HG02884 (cell line): ENCODE results near the gene ZNF431.
"Not testable (repeated sequence)": the region's sequence is repeated elsewhere in the genome, so short reads cannot be mapped to it uniquely, and the experiment has no call there.

ENCODE experiments used
- ATAC-seq: cut with Tn5 transposase; IDR thresholded peaks from one replicate; pipeline ENCODE4 v1.9.1; 2021; ENCODE audit warnings: mild to moderate bottlenecking, moderate library complexity; ENCODE audit not compliant: unreplicated experiment

Gene ZNF431

DNA sequence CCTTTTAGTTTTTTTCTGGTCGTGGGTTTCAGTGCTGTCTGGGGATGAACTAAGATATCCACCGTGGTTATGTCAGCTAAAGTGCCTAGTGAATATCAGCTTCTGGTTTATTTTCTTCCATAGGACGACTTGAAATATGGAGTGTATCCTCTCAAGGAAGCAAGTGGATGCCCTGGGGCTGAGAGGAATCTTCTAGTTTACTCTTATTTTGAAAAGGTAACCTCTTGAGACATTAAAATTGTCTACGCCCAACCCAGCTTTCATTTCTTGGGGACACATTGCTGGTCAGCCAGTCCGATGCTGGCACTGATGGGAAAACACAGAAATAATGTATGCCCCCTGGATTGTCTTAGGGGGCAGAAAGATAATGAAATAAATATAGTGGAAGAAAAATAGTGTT lies 1.6 kb downstream of the ZNF431 start:
- ATAC-seq, result no peak

DNA sequence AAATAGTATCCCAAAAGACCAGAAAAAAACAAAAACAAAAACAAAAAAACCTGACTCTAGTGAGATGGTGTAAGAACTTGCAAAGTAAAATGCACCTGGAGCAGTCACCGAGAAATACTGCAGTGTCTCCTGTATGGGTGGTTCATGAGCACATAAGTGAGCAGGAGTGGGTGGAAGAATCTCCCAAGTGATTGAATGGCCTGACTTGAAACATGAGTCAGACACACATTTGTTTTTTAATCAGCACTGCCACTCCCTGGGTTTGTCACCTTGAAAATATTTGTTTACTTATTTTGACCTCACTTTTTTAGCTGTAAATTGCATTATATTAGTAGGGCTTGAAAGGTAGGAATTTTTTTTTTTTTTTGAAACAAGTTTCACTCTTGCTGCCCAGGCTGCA lies 2.0 kb downstream of the ZNF431 start:
- ATAC-seq, result no peak

DNA sequence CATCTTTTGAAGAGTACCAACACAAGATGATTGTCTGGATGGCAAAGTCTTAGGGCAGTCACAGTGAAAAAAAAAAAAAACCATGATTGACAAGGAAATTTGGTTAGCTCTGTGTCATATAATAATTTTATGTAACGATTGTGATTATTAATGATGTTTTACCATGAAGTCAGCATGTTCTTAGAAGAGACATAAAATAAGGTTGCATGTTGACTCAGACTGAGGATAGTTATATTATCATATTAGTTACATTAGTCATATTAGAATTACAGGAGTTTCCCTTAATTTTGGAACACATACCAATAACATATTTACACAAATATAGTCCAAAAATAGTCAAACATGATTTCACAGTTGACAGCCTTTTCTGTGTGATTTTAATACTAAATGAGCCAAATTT lies 5.7 kb downstream of the ZNF431 start:
- ATAC-seq, result no peak

- no peak for ATAC-seq
These were observed 6.8 kb downstream of the ZNF431 start for GRCh38 chr19:21148681-21149080.

DNA sequence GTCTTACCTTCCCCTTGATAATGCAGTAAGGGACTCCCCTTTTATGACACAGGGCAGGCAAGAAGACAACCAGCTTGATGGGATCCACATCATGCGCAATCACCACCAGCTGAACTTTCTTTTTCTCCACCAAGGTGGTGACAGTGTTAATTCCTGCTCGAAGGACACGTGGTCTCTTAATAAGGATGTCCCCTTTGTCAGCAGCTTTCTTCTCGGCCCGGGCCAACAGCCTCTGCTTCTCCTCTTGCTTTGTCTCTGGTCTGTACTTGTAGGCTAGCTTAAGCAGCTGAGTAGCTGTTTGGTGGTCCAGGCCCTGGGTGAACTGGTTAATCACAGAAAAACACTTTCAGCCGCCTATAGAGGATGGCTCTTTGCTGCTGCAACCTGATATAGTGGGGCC lies 8.0 kb downstream of the ZNF431 start:
- ATAC-seq, result no peak

- ATAC-seq, result no peak
These were observed 9.6 kb downstream of the ZNF431 start for GRCh38 chr19:21151460-21151859.

DNA sequence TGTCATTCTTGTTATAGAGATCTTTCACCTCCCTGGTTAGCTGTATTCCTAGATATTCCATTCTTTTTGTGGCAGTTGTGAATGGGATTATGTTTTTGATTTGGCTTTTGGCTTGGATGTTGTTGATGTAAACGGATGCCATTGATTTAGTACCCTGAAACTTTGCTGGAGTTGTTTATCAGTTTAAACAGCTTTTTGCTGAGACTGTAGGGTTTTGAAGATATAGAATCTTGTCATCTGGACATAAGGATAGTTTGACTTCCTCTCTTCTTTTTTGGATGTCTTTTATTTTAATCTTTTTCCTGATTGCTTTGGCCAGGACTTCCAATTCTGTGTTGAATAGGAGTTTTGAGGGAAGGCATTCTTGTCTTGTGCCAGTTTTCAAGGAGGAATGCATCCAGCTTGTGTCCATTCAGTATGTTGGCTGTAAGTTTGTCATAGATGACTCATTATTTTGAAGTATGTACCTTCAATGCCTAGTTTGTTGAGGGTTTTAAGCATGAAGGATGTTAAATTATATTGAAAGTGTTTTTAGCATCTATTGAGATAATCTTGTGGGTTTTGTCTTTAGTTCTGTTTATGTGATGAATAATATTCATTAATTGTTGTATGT lies 16.8 kb downstream of the ZNF431 start:
- ATAC-seq, result no peak

- ATAC-seq, result no peak
These were observed 22.7 kb downstream of the ZNF431 start for GRCh38 chr19:21164541-21164940.

- no peak for ATAC-seq
These were observed 24.6 kb downstream of the ZNF431 start for GRCh38 chr19:21166436-21166835.

DNA sequence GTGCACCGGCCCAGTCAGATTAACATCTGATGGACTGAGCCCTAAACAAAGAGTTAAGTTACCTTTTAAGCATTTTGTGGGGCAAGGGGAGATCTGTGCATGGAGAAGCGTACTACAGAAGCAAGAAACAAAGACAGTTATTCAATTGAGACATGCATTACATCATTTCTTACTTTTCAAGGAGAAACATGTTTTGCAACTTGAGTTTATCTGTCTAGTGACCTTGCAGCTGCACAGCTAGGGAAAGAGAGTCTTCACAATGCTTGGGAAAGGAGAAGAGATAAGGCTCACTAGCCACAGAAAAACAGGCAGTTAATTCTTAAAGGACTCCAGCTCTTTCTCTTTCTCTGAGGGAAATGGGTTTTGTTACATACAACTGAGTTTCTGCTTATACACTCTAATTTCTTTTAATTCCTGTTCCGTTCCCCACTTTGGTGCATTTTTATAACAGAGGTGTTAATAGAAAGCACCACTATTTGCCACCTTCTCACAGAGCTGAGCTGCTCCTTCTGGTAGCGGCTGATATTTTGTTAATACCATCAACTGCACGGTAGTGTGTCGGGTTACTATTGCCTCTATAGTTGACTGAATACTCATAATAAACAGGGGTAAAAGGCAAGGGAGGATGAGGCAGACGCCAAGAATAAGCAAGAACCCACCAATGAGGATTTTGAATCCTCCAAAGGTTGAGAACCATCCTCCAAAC lies 55.9 kb downstream of the ZNF431 start:
- no peak for ATAC-seq

GRCh38 chr19:21202865-21203494 lies 61.1 kb downstream of the ZNF431 start:
- ATAC-seq, result no peak

DNA sequence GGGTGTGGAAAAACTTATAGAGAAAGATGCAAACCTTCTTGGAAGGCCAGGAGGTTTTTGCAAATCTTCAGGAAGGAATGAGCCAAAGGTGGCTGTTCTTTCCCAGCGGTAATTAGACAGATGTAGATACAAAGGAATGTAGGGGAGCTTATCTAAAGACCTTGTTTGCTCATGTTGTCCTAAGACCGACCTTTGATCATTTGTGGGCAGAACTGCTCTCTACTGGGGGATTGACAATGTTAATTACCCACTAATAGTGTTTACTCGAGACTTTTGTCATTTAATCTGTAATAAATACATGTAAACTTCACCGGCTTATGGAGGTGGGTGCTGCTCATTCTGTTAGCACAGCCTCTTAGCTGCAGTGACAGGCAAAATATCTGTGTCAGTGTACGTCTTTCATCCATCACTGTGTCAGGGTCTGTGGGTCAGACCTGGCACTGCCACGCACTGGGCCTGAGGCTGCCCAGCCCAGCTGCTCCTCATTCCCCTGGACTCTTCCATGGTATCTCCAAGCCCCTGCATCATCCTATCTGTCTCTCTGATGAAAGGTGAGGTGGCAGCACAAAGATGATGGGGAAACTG lies 68.3 kb downstream of the ZNF431 start:
- no peak for ATAC-seq

- ATAC-seq, result no peak
These were observed 79.9 kb downstream of the ZNF431 start for GRCh38 chr19:21221693-21222092.

DNA sequence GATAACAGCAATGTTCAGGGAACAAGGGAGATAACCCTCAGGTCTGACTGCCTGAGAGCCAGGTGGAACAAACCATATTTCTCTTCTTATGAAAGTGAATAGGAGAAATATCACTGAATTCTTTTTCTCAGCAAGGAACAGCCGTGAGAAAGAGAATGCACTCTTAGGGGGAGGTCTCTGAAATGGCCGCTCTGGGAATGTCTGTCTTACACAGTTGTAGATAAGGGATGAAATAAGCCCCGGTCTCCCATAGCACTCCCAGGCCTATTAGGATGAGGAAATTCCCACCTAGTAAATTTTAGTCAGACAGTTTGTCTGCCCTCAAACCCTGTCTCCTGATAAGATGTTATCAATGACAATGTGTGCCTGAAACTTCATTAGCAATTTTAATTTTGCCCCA lies 88.1 kb downstream of the ZNF431 start:
- ATAC-seq, result not testable (repeated sequence)

- no peak for ATAC-seq
These were observed 91.9 kb downstream of the ZNF431 start for GRCh38 chr19:21233691-21234090.

DNA sequence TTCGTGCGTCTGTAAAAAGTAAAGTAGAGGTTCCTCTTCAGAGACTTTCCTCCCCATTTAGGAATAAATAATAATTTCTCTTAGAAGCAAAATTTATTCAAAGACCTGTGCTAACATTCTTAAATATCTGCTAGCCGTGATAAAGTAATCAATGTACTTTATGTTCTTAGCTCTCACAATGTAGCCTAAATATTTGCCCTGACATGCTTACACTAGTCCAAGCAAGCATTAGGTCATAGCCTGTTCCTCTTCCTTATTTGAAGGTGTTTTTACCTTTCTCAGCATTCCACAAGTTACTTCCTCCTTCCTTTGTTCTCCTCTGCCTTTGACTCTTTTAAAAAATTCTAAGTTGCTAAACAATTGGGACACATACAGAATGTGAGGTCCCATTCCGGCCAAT lies 94.9 kb downstream of the ZNF431 start:
- not testable (repeated sequence) for ATAC-seq

GRCh38 chr19:21238670-21239069 lies 96.8 kb downstream of the ZNF431 start:
- ATAC-seq, result no peak
